H1 (cell line): ENCODE results near the gene PALM2AKAP2. TPM values are rescaled to one million over a fixed set of nuclear protein-coding genes. Genes with fewer than 3 reads are reported as not detected.

Experiments
- CTCF ChIA-PET: fragments of 300-600 bp; sonication (Branson Sonifier 250); formaldehyde crosslinking; loops from one replicate; lab custom pipeline; 2021; ENCODE audit not compliant: partially characterized antibody; lab: Charles Lee
- POLR2A ChIA-PET: fragments of 300-600 bp; sonication (Branson Sonifier 250); formaldehyde crosslinking; loops from one replicate; lab custom pipeline; 2021; ENCODE audit warnings: inconsistent platforms; ENCODE audit not compliant: partially characterized antibody; lab: Charles Lee
- DNase-seq, 2 experiments: peaks; one replicate each; pipeline versions ENCODE4 v3.0.0 to v3.0.0-alpha.2; 2010 to 2022; ENCODE audit warnings: low spot score in 2 of 2, low read depth in 1 of 2, mixed read lengths in 1 of 2
- FAIRE-seq: peaks from 2 replicates; lab custom pipeline; 2011; peaks lifted over from hg19 to GRCh38; lab: Jason Lieb, UNC
- H2AFZ ChIP-seq: 2 replicates; pipeline ENCODE4 v1.8.1; 2012; ENCODE audit warnings: low read length, inconsistent platforms
- H2AK5ac ChIP-seq: 2 replicates; pipeline ENCODE4 v1.6.1; 2013; ENCODE audit warnings: low read depth, low read length
- H2BK120ac ChIP-seq: replicated peaks from 2 replicates; pipeline ENCODE3; 2013; ENCODE audit warnings: low read depth, low read length, inconsistent platforms
- H2BK12ac ChIP-seq: 2 replicates; pipeline ENCODE4 v1.6.1; 2013; ENCODE audit warnings: low read depth, low read length
- H2BK15ac ChIP-seq: 2 replicates; pipeline ENCODE4 v1.6.1; 2013; ENCODE audit warnings: low read length
- H2BK20ac ChIP-seq: 2 replicates; pipeline ENCODE4 v1.6.1; 2013; ENCODE audit warnings: low read length
- H2BK5ac ChIP-seq: 2 replicates; pipeline ENCODE4 v1.6.1; 2013; ENCODE audit warnings: low read depth, low read length
- H3K14ac ChIP-seq: 2 replicates; pipeline ENCODE4 v1.6.1; 2013; ENCODE audit warnings: inconsistent platforms; ENCODE audit not compliant: insufficient read length
- H3K18ac ChIP-seq: 2 replicates; pipeline ENCODE4 v1.6.1; 2013; ENCODE audit warnings: low read length; ENCODE audit errors: extremely low read depth
- H3K23ac ChIP-seq: 2 replicates; pipeline ENCODE4 v1.6.1; 2013; ENCODE audit warnings: inconsistent platforms; ENCODE audit not compliant: insufficient read length
- H3K23me2 ChIP-seq: 2 replicates; pipeline ENCODE4 v1.6.1; 2013; ENCODE audit warnings: low read depth, low read length
- H3K27ac ChIP-seq: 2 replicates; pipeline ENCODE4 v1.6.1; 2011; ENCODE audit warnings: low read depth, low read length, inconsistent platforms
- H3K27me3 ChIP-seq, 4 experiments: replicated peaks in 1 of 4; 1 replicate in 1 of 4; 2 replicates in 3 of 4; pipeline versions ENCODE4 v1.6.1 to v1.8.1; 2011 to 2013; ENCODE audit warnings: low read length in 3 of 4, mild to moderate bottlenecking in 3 of 4, inconsistent platforms in 2 of 4, mixed read lengths in 2 of 4, moderate library complexity in 1 of 4; ENCODE audit not compliant: control insufficient read depth in 3 of 4, insufficient read depth in 3 of 4; ENCODE audit errors: extremely low read depth in 1 of 4
- H3K36me3 ChIP-seq, 4 experiments: 2 replicates each; pipeline versions ENCODE4 v1.6.1 to v1.8.1; 2011 to 2013; ENCODE audit warnings: mild to moderate bottlenecking in 4 of 4, low read length in 3 of 4, moderate library complexity in 2 of 4, control low read depth in 1 of 4, inconsistent platforms in 1 of 4; ENCODE audit not compliant: insufficient read depth in 4 of 4, control insufficient read depth in 2 of 4
- H3K4ac ChIP-seq: replicated peaks from 2 replicates; pipeline ENCODE3; 2013; ENCODE audit warnings: low read length, low read depth, mixed read lengths, inconsistent platforms; ENCODE audit not compliant: insufficient read length
- H3K4me1 ChIP-seq, 4 experiments: replicated peaks in 1 of 4; 1 replicate in 1 of 4; 2 replicates in 3 of 4; pipeline versions ENCODE4 v1.6.1 to v1.8.1; 2011 to 2013; ENCODE audit warnings: low read length in 3 of 4, inconsistent platforms in 2 of 4, mixed read lengths in 1 of 4; ENCODE audit not compliant: insufficient read depth in 4 of 4, control insufficient read depth in 3 of 4
- H3K4me2 ChIP-seq, 2 experiments: 2 replicates each; pipeline versions ENCODE4 v1.6.1 to v1.8.1; 2011 to 2013; ENCODE audit warnings: low read depth in 2 of 2, low read length in 2 of 2, control low read depth in 1 of 2, inconsistent platforms in 1 of 2, mild to moderate bottlenecking in 1 of 2; ENCODE audit not compliant: insufficient read depth in 1 of 2
- H3K4me3 ChIP-seq, 4 experiments: fragments of 200-600, 300-600 bp in 1 of 4; sonication (generic), shearing (Covaris generic), sonication (Bioruptor Twin) in 1 of 4; 2 replicates each; pipeline versions ENCODE4 v1.5.1 to v1.8.1; 2011 to 2016; ENCODE audit warnings: low read length in 4 of 4, low read depth in 3 of 4, control low read depth in 2 of 4, inconsistent platforms in 2 of 4, mild to moderate bottlenecking in 2 of 4, mixed read lengths in 1 of 4, moderate library complexity in 1 of 4; ENCODE audit not compliant: insufficient read depth in 2 of 4; ENCODE audit errors: extremely low read depth in 1 of 4
- H3K56ac ChIP-seq: replicated peaks from 2 replicates; pipeline ENCODE3; 2013; ENCODE audit warnings: low read depth, mild to moderate bottlenecking, mixed read lengths, low read length, inconsistent platforms; ENCODE audit not compliant: insufficient read length
- H3K79me1 ChIP-seq: 2 replicates; pipeline ENCODE4 v1.6.1; 2013; ENCODE audit warnings: low read depth, low read length, control low read depth
- H3K79me2 ChIP-seq, 2 experiments: 2 replicates each; pipeline versions ENCODE4 v1.6.1 to v1.8.1; 2012 to 2013; ENCODE audit warnings: low read length in 2 of 2, mild to moderate bottlenecking in 2 of 2, inconsistent platforms in 1 of 2; ENCODE audit not compliant: insufficient read depth in 2 of 2, control insufficient read depth in 1 of 2
- H3K9ac ChIP-seq, 4 experiments: replicated peaks in 1 of 4; 1 replicate in 1 of 4; 2 replicates in 3 of 4; pipeline versions ENCODE4 v1.6.1 to v1.8.1; 2011 to 2013; ENCODE audit warnings: low read depth in 3 of 4, low read length in 3 of 4, control low read depth in 2 of 4, mild to moderate bottlenecking in 2 of 4, moderate library complexity in 2 of 4, inconsistent platforms in 1 of 4; ENCODE audit errors: extremely low read depth in 1 of 4
- H3K9me3 ChIP-seq, 2 experiments: 2 replicates each; pipeline versions ENCODE4 v1.6.1 to v1.8.1; 2012 to 2013; ENCODE audit warnings: mild to moderate bottlenecking in 2 of 2, moderate library complexity in 2 of 2, control low read depth in 1 of 2, inconsistent platforms in 1 of 2, low read depth in 1 of 2, low read length in 1 of 2, mixed read lengths in 1 of 2; ENCODE audit not compliant: insufficient read depth in 2 of 2
- H4K20me1 ChIP-seq, 2 experiments: replicated peaks in 1 of 2; 2 replicates each; pipeline versions ENCODE3 to v1.8.1; 2011 to 2013; ENCODE audit warnings: inconsistent platforms in 2 of 2, low read length in 2 of 2, mild to moderate bottlenecking in 1 of 2; ENCODE audit not compliant: insufficient read depth in 2 of 2, control insufficient read depth in 1 of 2
- H4K5ac ChIP-seq: 2 replicates; pipeline ENCODE4 v1.6.1; 2013; ENCODE audit warnings: low read length, low read depth, mixed read lengths, inconsistent platforms; ENCODE audit not compliant: insufficient read length
- H4K8ac ChIP-seq: 2 replicates; pipeline ENCODE4 v1.8.0; 2013; ENCODE audit warnings: mild to moderate bottlenecking, moderate library complexity, low read length, inconsistent platforms; ENCODE audit not compliant: insufficient read depth; ENCODE audit errors: extremely low read depth
- H4K91ac ChIP-seq: replicated peaks from 2 replicates; pipeline ENCODE3; 2013; ENCODE audit warnings: low read length, mixed read lengths, inconsistent platforms; ENCODE audit not compliant: insufficient read length
- CEBPB ChIP-seq: IDR thresholded peaks from 2 replicates; pipeline ENCODE4 v1.6.1; 2012; ENCODE audit warnings: low read depth, low read length
- HDAC2 ChIP-seq, 2 experiments: fragments of 300-600 bp in 1 of 2; sonication (generic) in 1 of 2; IDR thresholded peaks; 2 replicates each; pipeline ENCODE4 v1.6.1; 2011 to 2012; ENCODE audit warnings: low read depth in 2 of 2, low read length in 2 of 2, mild to moderate bottlenecking in 2 of 2, moderate library complexity in 2 of 2, borderline replicate concordance in 1 of 2, inconsistent platforms in 1 of 2
- TCF12 ChIP-seq: IDR thresholded peaks from 2 replicates; pipeline ENCODE4 v1.6.1; 2011; ENCODE audit warnings: low read depth, mild to moderate bottlenecking, low read length
- WGBS, 2 experiments: shearing (Covaris generic) in 1 of 2; methylation state at CpG; one replicate each; pipeline versions ENCODE4 v1.1.6 to v1.1.7; 2013 to 2015; ENCODE audit warnings: low lambda C conversion rate in 2 of 2, mixed read lengths in 2 of 2, inconsistent platforms in 1 of 2, low coverage in 1 of 2, missing lambda C conversion rate in 1 of 2; ENCODE audit not compliant: insufficient replicate concordance in 2 of 2, insufficient coverage in 1 of 2, insufficient read length in 1 of 2; ENCODE audit errors: extremely low coverage in 1 of 2, missing lambda C conversion rate in 1 of 2; 5-methylcytosine and 5-hydroxymethylcytosine counted together
- polyA plus RNA-seq, 7 experiments: library from polyadenylated mRNA; depleted of rRNA in 3 of 7; stranded (reverse) in 5 of 7; unstranded in 2 of 7; fragments of >200 nt in 5 of 7; fragments of 200-250 nt in 2 of 7; gene quantifications; 1 replicate in 5 of 7; 2 replicates in 1 of 7; 4 replicates in 1 of 7; pipeline versions ENCODE4 v1.2.1 to v1.2.3, GENCODE V29; 2011 to 2013; ENCODE audit warnings: missing spikeins in 2 of 7, mixed read lengths in 2 of 7
- total RNA-seq: library from RNA; stranded (reverse); fragmentation: NEBNext Ultra II Directional; extraction: Animal tissue kit (Norgen Biotek cat#: 25700); gene quantifications from 2 replicates; pipeline ENCODE4 v1.2.1, GENCODE V29; 2021

Gene PALM2AKAP2
- total and polyA plus RNA-seq, 2 of the 8 experiments (the other 6 are each of a cell fraction or from before 2014, with no cell fraction given) = 0.38 to 20.5 TPM

GRCh38 chr9:109733690-109734089 lies 46.3 kb upstream of the PALM2AKAP2 start:
- H2AK5ac ChIP-seq = no peak overlapping the region
- no peak overlapping the region for H3K14ac ChIP-seq
- no peak overlapping the region for H3K18ac ChIP-seq
- no peaks in the 10 kb centered on the region for H3K23me2 ChIP-seq
- no peak overlapping the region for H3K4me2 ChIP-seq
- H3K36me3 ChIP-seq = no peaks in the 10 kb centered on the region
- no peak overlapping the region for H2BK120ac ChIP-seq
- DNase-seq = no peak
- H4K91ac ChIP-seq = no peak overlapping the region
- no peak overlapping the region for H3K23ac ChIP-seq
- WGBS, 2 experiments = 84% methylated on average over 2 of the region's 2 CpGs; no CpG with 5 or more reads in 1 of the 2 experiments
- H3K27ac ChIP-seq = no peak overlapping the region
- no peak overlapping the region for H2BK12ac ChIP-seq
- H3K56ac ChIP-seq = no peak overlapping the region
- H2AFZ ChIP-seq = no peak overlapping the region
- no peak overlapping the region for H4K5ac ChIP-seq
- ChIA-PET CTCF (no interaction called here), POLR2A (no interaction called here)
- H2BK15ac ChIP-seq = no peak overlapping the region
- TF ChIP-seq CEBPB = peak; percentile 76; the same call in 1 of the 2 replicates
- no peak for TF ChIP-seq HDAC2 (IDR thresholded peaks at IDR 0.05; ENCODE audit: borderline replicate concordance in 1 of 2, low read depth in 2 of 2, low read length in 2 of 2)
- no peak for TF ChIP-seq TCF12
- TF ChIP-seq, all 59 proteins: peak for 1
- Histone ChIP-seq H3K79me1 (no peaks in the 10 kb centered on the region), H3K9me3 (no peaks in the 10 kb centered on the region), H3K4me1 (peaks cover 0 to 2% (median 0%) of the 10 kb centered on the region in 4 experiments; a peak in 1 of 7 replicates), H2BK20ac (no peak overlapping the region), H3K4me3 (no peak overlapping the region), H3K79me2 (no peaks in the 10 kb centered on the region), H4K8ac (no peak overlapping the region), H2BK5ac (no peak overlapping the region), H3K9ac (no peak overlapping the region), H3K27me3 (no peaks in the 10 kb centered on the region), H3K4ac (no peak overlapping the region), H4K20me1 (no peaks in the 10 kb centered on the region)
- no peak for FAIRE-seq
